Activated naive CD4-positive, alpha-beta T cell treated with anti-CD3 and anti-CD28 coated beads, Interleukin-2, amount 50 U/mL, for 24 hours (primary cell): Measurements from ENCODE around the gene GTF2IRD2.
"Not testable (repeated sequence)": the region's sequence is repeated elsewhere in the genome, so short reads cannot be mapped to it uniquely, and the experiment has no call there.

Source experiments
- H3K27ac Mint-ChIP-seq: one replicate; pipeline ENCODE4 v1.8.0; 2021; ENCODE audit warnings: mild to moderate bottlenecking, mixed read lengths
- H3K27me3 Mint-ChIP-seq: one replicate; pipeline ENCODE4 v1.8.0; 2021; ENCODE audit warnings: mixed read lengths
- H3K36me3 Mint-ChIP-seq: one replicate; pipeline ENCODE4 v1.8.0; 2021; ENCODE audit warnings: mixed read lengths
- H3K4me1 Mint-ChIP-seq: one replicate; pipeline ENCODE4 v1.8.0; 2021; ENCODE audit warnings: mixed read lengths
- H3K4me3 Mint-ChIP-seq: one replicate; pipeline ENCODE4 v1.8.0; 2021; ENCODE audit warnings: mild to moderate bottlenecking, mixed read lengths
- H3K9me3 Mint-ChIP-seq: one replicate; pipeline ENCODE4 v1.8.0; 2021; ENCODE audit warnings: mixed read lengths

Gene GTF2IRD2

GRCh38 chr7:74758268-74758667 lies 93.1 kb downstream of the GTF2IRD2 start:
- not testable (repeated sequence) for H3K4me3 Mint-ChIP-seq, H3K9me3 Mint-ChIP-seq, H3K4me1 Mint-ChIP-seq, H3K36me3 Mint-ChIP-seq, H3K27ac Mint-ChIP-seq, H3K27me3 Mint-ChIP-seq

GRCh38 chr7:74756673-74757072 lies 94.7 kb downstream of the GTF2IRD2 start:
- H3K9me3 Mint-ChIP-seq, H3K27me3 Mint-ChIP-seq, H3K4me1 Mint-ChIP-seq, H3K4me3 Mint-ChIP-seq, H3K36me3 Mint-ChIP-seq, H3K27ac Mint-ChIP-seq: not testable (repeated sequence)

DNA sequence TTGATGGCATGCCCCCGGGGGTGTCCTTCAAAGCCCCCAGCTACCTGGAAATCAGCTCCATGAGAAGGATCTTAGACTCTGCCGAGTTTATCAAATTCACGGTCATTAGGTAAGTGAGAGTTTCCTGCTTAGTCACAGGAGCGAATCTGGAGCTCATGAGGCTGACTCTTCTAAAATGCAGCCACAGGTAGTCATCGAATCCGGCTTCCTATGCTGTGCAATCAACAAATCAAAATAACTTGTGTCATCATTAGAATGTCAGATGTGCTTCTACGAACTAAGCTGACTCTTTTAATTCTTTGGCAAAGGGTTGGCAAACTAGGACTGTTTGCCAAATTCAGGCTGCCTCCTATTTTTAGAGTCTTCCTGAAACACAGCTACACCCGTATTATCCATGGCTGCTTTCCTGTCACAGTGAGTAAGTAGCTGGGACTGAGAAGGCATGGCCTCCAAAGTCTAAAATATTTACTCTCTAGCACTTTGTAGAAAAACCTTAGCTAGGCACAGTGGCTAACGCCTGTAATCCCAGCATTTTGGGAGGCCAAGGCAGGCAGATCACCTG lies 97.4 kb downstream of the GTF2IRD2 start:
- not testable (repeated sequence) for H3K9me3 Mint-ChIP-seq, H3K36me3 Mint-ChIP-seq, H3K4me1 Mint-ChIP-seq, H3K27ac Mint-ChIP-seq, H3K4me3 Mint-ChIP-seq, H3K27me3 Mint-ChIP-seq
